ENCODE data around the gene GALM.

The GALM gene

DNA sequence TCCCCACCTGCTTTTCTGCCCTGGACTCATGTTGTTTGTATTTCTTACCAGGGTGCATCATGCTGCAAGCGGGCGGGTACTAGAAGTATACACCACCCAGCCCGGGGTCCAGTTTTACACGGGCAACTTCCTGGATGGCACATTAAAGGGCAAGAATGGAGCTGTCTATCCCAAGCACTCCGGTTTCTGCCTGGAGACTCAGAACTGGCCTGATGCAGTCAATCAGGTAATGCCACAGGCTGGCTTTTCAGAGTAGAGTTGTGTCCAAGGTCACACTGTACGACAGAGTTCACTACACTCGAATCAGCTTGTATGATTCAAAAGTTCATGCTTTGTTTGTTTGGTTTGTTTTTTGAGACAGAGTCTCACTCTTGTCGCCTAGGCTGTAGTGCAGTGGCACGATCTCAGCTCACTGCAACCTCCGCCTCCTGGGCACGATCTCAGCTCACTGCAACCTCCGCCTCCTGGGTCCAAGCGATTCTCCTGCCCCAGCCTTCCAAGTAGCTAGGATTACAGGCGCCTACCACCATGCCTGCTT, 65.8 kb downstream of the GALM start:
- TF ChIP-seq, protein P1, sequence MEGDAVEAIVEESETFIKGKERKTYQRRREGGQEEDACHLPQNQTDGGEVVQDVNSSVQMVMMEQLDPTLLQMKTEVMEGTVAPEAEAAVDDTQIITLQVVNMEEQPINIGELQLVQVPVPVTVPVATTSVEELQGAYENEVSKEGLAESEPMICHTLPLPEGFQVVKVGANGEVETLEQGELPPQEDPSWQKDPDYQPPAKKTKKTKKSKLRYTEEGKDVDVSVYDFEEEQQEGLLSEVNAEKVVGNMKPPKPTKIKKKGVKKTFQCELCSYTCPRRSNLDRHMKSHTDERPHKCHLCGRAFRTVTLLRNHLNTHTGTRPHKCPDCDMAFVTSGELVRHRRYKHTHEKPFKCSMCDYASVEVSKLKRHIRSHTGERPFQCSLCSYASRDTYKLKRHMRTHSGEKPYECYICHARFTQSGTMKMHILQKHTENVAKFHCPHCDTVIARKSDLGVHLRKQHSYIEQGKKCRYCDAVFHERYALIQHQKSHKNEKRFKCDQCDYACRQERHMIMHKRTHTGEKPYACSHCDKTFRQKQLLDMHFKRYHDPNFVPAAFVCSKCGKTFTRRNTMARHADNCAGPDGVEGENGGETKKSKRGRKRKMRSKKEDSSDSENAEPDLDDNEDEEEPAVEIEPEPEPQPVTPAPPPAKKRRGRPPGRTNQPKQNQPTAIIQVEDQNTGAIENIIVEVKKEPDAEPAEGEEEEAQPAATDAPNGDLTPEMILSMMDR (IDR thresholded peaks at IDR 0.05; ENCODE audit: low read depth, low read length, poor library complexity, severe bottlenecking), result no peak
- no peak for TF ChIP-seq EZH2phosphoT487 (IDR thresholded peaks at IDR 0.05; ENCODE audit: borderline replicate concordance, low read length)
- H3K79me2 ChIP-seq (ENCODE audit: control insufficient read depth, low read length), result no peaks in the 10 kb centered on the region
- no peaks in the 10 kb centered on the region for H4K20me1 ChIP-seq (ENCODE audit: control insufficient read depth, insufficient read depth, low read depth, low read length)
- H3K27ac ChIP-seq (ENCODE audit: low read depth, low read length), result no peak overlapping the region
- H3K27me3 ChIP-seq (ENCODE audit: control insufficient read depth, low read length), result no peaks in the 10 kb centered on the region
- H3K4me2 ChIP-seq (ENCODE audit: low read length), result no peak overlapping the region
- no peaks in the 10 kb centered on the region for H3K9me3 ChIP-seq (ENCODE audit: control insufficient read depth, insufficient read depth, low read length)
- no peak overlapping the region for H3K4me3 ChIP-seq (ENCODE audit: low read length)
- no peaks in the 10 kb centered on the region for H3K9me2 ChIP-seq (replicated peaks; ENCODE audit: control insufficient read depth, low read length)
- H3F3A ChIP-seq (ENCODE audit: control insufficient read depth, insufficient read depth), result peaks cover 4% of the 10 kb centered on the region; the same call in 1 of the 2 replicates
- no peaks in the 10 kb centered on the region for H3K4me1 ChIP-seq (ENCODE audit: control insufficient read depth, low read length)
- H3K36me3 ChIP-seq (ENCODE audit: control insufficient read depth, low read length), result no peaks in the 10 kb centered on the region; the same call in 1 of the 2 replicates

DNA sequence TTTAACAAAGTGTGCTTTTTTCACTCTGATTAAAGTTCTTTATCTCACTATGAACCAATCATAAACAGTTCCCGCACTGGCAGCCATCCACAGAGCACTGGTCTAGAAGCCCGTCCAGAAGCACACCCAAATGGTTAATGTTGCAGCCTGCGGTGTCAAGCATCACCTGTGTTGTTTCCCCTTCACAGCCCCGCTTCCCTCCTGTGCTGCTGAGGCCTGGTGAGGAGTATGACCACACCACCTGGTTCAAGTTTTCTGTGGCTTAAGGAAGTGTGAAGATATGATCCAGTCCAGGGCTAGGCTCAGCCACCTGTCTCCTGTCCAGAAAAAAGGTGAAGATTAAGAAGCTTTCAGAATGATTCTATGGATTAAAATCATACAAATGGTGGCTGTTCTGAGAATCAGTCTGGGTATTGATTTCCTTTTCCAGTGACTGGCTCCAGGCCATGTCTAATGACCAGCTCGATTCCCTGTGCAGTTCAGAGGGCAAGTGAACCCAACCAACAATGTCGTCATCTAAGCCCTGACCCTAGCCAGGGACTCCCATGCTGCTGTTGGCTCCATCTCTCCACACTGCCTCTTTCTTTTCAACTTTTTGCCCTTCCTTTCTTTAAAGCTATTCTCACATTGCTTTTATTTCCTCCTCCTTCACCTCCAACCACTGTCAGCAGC, 67.5 kb downstream of the GALM start:
- H3K36me3 ChIP-seq (ENCODE audit: control insufficient read depth, low read length), result peaks cover 14% of the 10 kb centered on the region

DNA sequence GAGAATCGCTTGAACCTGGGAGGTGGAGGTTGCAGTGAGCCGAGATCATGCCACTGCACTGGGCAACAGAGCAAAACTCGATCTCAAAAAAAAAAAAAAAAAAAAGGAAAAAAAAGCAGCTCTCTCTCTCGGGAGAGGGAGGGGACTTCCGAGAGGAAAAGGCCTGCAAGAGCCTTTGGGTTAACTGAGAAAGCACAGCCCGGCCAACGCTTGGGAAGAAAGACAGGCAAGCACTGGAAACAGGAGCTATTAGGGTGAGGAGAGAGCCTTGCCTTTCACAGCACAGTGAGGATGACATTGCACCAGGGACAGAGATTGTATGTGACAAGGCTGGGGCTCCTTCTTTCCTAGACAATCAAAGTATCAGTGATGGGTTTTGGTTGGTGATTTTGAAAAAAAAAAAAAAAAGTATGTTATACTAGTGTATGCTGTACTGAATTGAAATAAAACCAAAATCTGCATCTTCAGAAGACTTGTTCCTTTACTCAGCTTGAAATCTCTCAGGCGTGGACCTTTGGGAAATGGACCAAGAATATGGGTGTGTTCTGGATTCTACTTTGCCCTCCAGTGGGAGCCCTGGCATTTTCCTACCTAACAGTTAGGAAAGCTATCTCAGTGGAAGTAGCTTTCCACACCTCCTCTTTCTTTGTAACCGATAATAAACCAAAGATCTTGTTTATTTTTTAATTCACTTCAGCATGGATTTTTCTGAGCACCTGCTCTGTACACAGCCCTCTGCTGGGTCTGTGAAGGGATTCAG, 68.6 kb downstream of the GALM start:
- peaks cover 12% of the 10 kb centered on the region for H3F3A ChIP-seq (ENCODE audit: control insufficient read depth, insufficient read depth)
- H3K4me3 ChIP-seq (ENCODE audit: low read length), result no peak overlapping the region
- H3K79me2 ChIP-seq (ENCODE audit: control insufficient read depth, low read length), result no peaks in the 10 kb centered on the region
- H3K27me3 ChIP-seq (ENCODE audit: control insufficient read depth, low read length), result no peaks in the 10 kb centered on the region
- H3K9me3 ChIP-seq (ENCODE audit: control insufficient read depth, insufficient read depth, low read length), result no peaks in the 10 kb centered on the region
- H3K36me3 ChIP-seq (ENCODE audit: control insufficient read depth, low read length), result peaks cover 22% of the 10 kb centered on the region
- TF ChIP-seq EZH2phosphoT487 (IDR thresholded peaks at IDR 0.05; ENCODE audit: borderline replicate concordance, low read length), result no peak
- TF ChIP-seq, protein P1 (IDR thresholded peaks at IDR 0.05; ENCODE audit: low read depth, low read length, poor library complexity, severe bottlenecking), result no peak
- H3K9me2 ChIP-seq (replicated peaks; ENCODE audit: control insufficient read depth, low read length), result no peaks in the 10 kb centered on the region
- no peaks in the 10 kb centered on the region for H3K4me1 ChIP-seq (ENCODE audit: control insufficient read depth, low read length)
- no peaks in the 10 kb centered on the region for H4K20me1 ChIP-seq (ENCODE audit: control insufficient read depth, insufficient read depth, low read depth, low read length)
- no peak overlapping the region for H3K27ac ChIP-seq (ENCODE audit: low read depth, low read length)
- H3K4me2 ChIP-seq (ENCODE audit: low read length), result no peak overlapping the region

More for the DNA sequence above, 67.5 kb downstream of the GALM start:
- Histone ChIP-seq H3K4me2 (ENCODE audit: low read length) (no peak overlapping the region), H3K27me3 (ENCODE audit: control insufficient read depth, low read length) (no peaks in the 10 kb centered on the region), H3K9me2 (replicated peaks; ENCODE audit: control insufficient read depth, low read length) (no peaks in the 10 kb centered on the region), H4K20me1 (ENCODE audit: control insufficient read depth, insufficient read depth, low read depth, low read length) (no peaks in the 10 kb centered on the region), H3K4me1 (ENCODE audit: control insufficient read depth, low read length) (no peaks in the 10 kb centered on the region), H3K79me2 (ENCODE audit: control insufficient read depth, low read length) (no peaks in the 10 kb centered on the region), H3K27ac (ENCODE audit: low read depth, low read length) (no peak overlapping the region), H3K9me3 (ENCODE audit: control insufficient read depth, insufficient read depth, low read length) (no peaks in the 10 kb centered on the region), H3F3A (ENCODE audit: control insufficient read depth, insufficient read depth) (peaks cover 12% of the 10 kb centered on the region), H3K4me3 (ENCODE audit: low read length) (no peak overlapping the region)
- no peak for TF ChIP-seq EZH2phosphoT487 (IDR thresholded peaks at IDR 0.05; ENCODE audit: borderline replicate concordance, low read length)
- TF ChIP-seq, protein P1 (IDR thresholded peaks at IDR 0.05; ENCODE audit: low read depth, low read length, poor library complexity, severe bottlenecking), result no peak
